Keratinocyte (primary cell): ENCODE measurements around the gene TEX50. TPM values are rescaled to one million over a fixed set of nuclear protein-coding genes. Genes with fewer than 3 reads are reported as not detected.
"Not testable (repeated sequence)": the region's sequence is repeated elsewhere in the genome, so short reads cannot be mapped to it uniquely, and the experiment has no call there.

Source experiments
- DNase-seq: peaks from one replicate; pipeline ENCODE4 v3.0.0-alpha.2; 2011; ENCODE audit warnings: low read depth, missing footprints, low spot score
- FAIRE-seq: peaks from 2 replicates; lab custom pipeline; 2011; peaks lifted over from hg19 to GRCh38; lab: Jason Lieb, UNC
- H2AFZ ChIP-seq: 2 replicates; pipeline ENCODE4 v1.6.0; 2012; ENCODE audit warnings: low read length, control low read depth, inconsistent platforms; ENCODE audit not compliant: control insufficient read depth
- H3K27ac ChIP-seq: 2 replicates; pipeline ENCODE4 v1.5.1; 2011; ENCODE audit warnings: low read length; ENCODE audit not compliant: control insufficient read depth, insufficient read depth
- H3K27me3 ChIP-seq: 3 replicates; pipeline ENCODE4 v1.6.0; 2011; ENCODE audit warnings: low read length; ENCODE audit not compliant: control insufficient read depth, insufficient read depth; ENCODE audit errors: extremely low read depth
- H3K36me3 ChIP-seq, 2 experiments: 2 replicates in 1 of 2; 3 replicates in 1 of 2; pipeline ENCODE4 v1.5.1; 2011; ENCODE audit warnings: low read length in 2 of 2, mild to moderate bottlenecking in 1 of 2; ENCODE audit not compliant: control insufficient read depth in 2 of 2, insufficient read depth in 2 of 2; ENCODE audit errors: extremely low read depth in 1 of 2
- H3K4me1 ChIP-seq: 3 replicates; pipeline ENCODE4 v1.5.1; 2011; ENCODE audit warnings: low read length; ENCODE audit not compliant: control insufficient read depth, insufficient read depth; ENCODE audit errors: extremely low read depth
- H3K4me2 ChIP-seq: 3 replicates; pipeline ENCODE4 v1.6.0; 2011; ENCODE audit warnings: low read depth, low read length; ENCODE audit not compliant: control insufficient read depth, insufficient read depth; ENCODE audit errors: extremely low read depth
- H3K4me3 ChIP-seq, 3 experiments: fragments of 200-600 bp in 1 of 3; sonication (generic) in 1 of 3; 2 replicates in 2 of 3; 3 replicates in 1 of 3; pipeline ENCODE4 v1.5.1; 2011 to 2016; ENCODE audit warnings: low read length in 3 of 3, mild to moderate bottlenecking in 3 of 3, control low read depth in 2 of 3, inconsistent platforms in 1 of 3, low read depth in 1 of 3, mixed read lengths in 1 of 3, mixed run types in 1 of 3, moderate library complexity in 1 of 3; ENCODE audit not compliant: control insufficient read depth in 2 of 3, insufficient read depth in 2 of 3; ENCODE audit errors: extremely low read depth in 1 of 3
- H3K79me2 ChIP-seq: 2 replicates; pipeline ENCODE4 v1.6.0; 2012; ENCODE audit warnings: low read length; ENCODE audit not compliant: control insufficient read depth, insufficient read depth
- H3K9ac ChIP-seq: 3 replicates; pipeline ENCODE4 v1.6.0; 2011; ENCODE audit warnings: low read length; ENCODE audit not compliant: control insufficient read depth, insufficient read depth; ENCODE audit errors: extremely low read depth
- H3K9me1 ChIP-seq: 3 replicates; pipeline ENCODE4 v1.6.0; 2011; ENCODE audit warnings: low read length; ENCODE audit not compliant: control insufficient read depth, insufficient read depth; ENCODE audit errors: extremely low read depth
- H3K9me3 ChIP-seq: 2 replicates; pipeline ENCODE4 v1.5.1; 2012; ENCODE audit warnings: low read depth, low read length; ENCODE audit not compliant: control insufficient read depth
- H4K20me1 ChIP-seq: 3 replicates; pipeline ENCODE4 v1.6.0; 2011; ENCODE audit warnings: low read length; ENCODE audit not compliant: control insufficient read depth, insufficient read depth; ENCODE audit errors: extremely low read depth
- EZH2 ChIP-seq: IDR thresholded peaks from one replicate; pipeline ENCODE4 v1.6.1; 2012; ENCODE audit warnings: inconsistent platforms, mild to moderate bottlenecking, low read length, moderate library complexity
- dilution Hi-C: fragments of 300-500 bp; cut with MboI; formaldehyde crosslinking; loops from one replicate; pipeline ENCODE4 v1.7.0; 2020; ENCODE audit warnings: low sequenced_read_pairs; ENCODE audit not compliant: extremely low pct_ligation_motif_present
- polyA plus RNA-seq, 5 experiments: library from polyadenylated mRNA; depleted of rRNA in 3 of 5; stranded (reverse) in 3 of 5; stranded (forward) in 1 of 5; unstranded in 1 of 5; fragments of >200 nt; gene quantifications; 1 replicate in 1 of 5; 2 replicates in 3 of 5; 3 replicates in 1 of 5; pipeline versions ENCODE4 v1.2.1 to v1.2.3, GENCODE V29; 2011 to 2012; ENCODE audit warnings: missing spikeins in 2 of 5, low read depth in 1 of 5, low replicate concordance in 1 of 5
- TF ChIP-seq, protein P1 (sequence below), 3 experiments: IDR thresholded peaks in 1 of 3; conservative IDR thresholded peaks in 1 of 3; optimal IDR thresholded peaks in 1 of 3; 2 replicates in 2 of 3; 3 replicates in 1 of 3; pipeline versions ENCODE3 to v1.5.1; 2011; ENCODE audit warnings: low read length in 3 of 3, mild to moderate bottlenecking in 3 of 3, moderate library complexity in 2 of 3, control low read depth in 1 of 3, inconsistent platforms in 1 of 3; ENCODE audit not compliant: insufficient read depth in 2 of 3; ENCODE audit errors: extremely low read depth in 1 of 3

Gene TEX50
- polyA plus RNA-seq, 1 donor (not counting 4 experiments of a cell fraction or from before 2014, with no cell fraction given), result not detected

DNA sequence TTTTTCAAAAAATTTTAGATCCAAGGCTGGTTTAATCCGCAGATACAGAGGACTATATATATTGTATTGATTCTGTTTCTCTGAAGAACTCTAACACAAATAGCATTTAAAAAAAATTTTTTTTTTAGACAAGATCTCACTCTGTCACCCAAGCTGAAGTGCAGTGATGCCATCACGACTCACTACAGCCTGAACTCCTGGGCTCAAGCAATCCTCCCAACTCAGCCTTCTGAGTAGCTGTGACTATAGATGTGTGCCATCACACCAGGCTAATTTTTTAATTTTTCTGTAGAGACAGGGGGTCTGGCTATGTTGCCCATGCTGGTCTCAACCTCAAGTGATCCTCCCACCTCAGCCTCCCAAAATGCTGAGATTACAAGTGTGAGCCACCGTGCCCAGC lies 31.5 kb downstream of the TEX50 start:
- Histone ChIP-seq H3K9me3 (no peaks in the 10 kb centered on the region), H3K4me3 (no peak overlapping the region), H3K27ac (no peak overlapping the region), H3K4me2 (no peak overlapping the region), H3K36me3 (no peaks in the 10 kb centered on the region), H3K9me1 (no peaks in the 10 kb centered on the region), H3K79me2 (no peaks in the 10 kb centered on the region), H4K20me1 (no peaks in the 10 kb centered on the region), H3K27me3 (no peaks in the 10 kb centered on the region), H2AFZ (no peak overlapping the region), H3K9ac (no peak overlapping the region), H3K4me1 (peaks cover under 1% of the 10 kb centered on the region)
- dilution Hi-C loops, result no loop called here
- TF ChIP-seq EZH2, result no peak
- TF ChIP-seq, protein P1, sequence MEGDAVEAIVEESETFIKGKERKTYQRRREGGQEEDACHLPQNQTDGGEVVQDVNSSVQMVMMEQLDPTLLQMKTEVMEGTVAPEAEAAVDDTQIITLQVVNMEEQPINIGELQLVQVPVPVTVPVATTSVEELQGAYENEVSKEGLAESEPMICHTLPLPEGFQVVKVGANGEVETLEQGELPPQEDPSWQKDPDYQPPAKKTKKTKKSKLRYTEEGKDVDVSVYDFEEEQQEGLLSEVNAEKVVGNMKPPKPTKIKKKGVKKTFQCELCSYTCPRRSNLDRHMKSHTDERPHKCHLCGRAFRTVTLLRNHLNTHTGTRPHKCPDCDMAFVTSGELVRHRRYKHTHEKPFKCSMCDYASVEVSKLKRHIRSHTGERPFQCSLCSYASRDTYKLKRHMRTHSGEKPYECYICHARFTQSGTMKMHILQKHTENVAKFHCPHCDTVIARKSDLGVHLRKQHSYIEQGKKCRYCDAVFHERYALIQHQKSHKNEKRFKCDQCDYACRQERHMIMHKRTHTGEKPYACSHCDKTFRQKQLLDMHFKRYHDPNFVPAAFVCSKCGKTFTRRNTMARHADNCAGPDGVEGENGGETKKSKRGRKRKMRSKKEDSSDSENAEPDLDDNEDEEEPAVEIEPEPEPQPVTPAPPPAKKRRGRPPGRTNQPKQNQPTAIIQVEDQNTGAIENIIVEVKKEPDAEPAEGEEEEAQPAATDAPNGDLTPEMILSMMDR (optimal IDR thresholded peaks at IDR 0.05 in 1 of 3, IDR thresholded peaks at IDR 0.05 in 1 of 3, conservative IDR thresholded peaks at IDR 0.05 in 1 of 3; ENCODE audit: extremely low read depth in 1 of 3, insufficient read depth in 2 of 3, low read length in 3 of 3), result no peak
- FAIRE-seq, result no peak
- DNase-seq, result no peak

DNA sequence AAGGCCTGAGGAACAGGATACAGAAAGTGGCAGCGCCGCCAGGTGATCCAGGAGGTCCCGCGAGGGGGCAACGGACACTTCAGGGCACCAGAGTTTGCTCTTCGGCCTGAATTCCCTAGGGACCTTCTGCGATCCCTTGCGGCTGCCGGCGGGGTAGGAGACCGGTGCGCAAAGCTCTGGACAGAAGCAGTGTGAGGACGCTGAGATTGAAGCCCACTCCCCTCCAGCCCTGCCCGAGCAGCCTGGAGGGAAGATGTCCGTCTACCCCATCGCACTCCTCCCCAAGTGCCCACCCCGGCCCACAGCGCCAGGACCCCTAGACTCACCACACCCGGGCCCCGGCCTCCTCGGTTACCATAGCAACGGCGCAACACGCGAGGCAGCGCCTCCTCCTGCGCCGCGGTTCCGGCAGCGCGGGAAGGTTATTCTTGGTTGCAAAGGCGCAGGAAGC lies 34.4 kb downstream of the TEX50 start, which contains the start of gene ANKRD45:
Gene ANKRD45 (minus strand): TSS at position 361 of the 451 bp plus-strand sequence. CDS start 10,433 bp downstream, outside the sequence.
- TF ChIP-seq EZH2, result no peak
- TF ChIP-seq, protein P1 (optimal IDR thresholded peaks at IDR 0.05 in 1 of 3, IDR thresholded peaks at IDR 0.05 in 1 of 3, conservative IDR thresholded peaks at IDR 0.05 in 1 of 3; ENCODE audit: extremely low read depth in 1 of 3, insufficient read depth in 2 of 3, low read length in 3 of 3), result peak in 1 of 3 experiments; percentile 0

DNA sequence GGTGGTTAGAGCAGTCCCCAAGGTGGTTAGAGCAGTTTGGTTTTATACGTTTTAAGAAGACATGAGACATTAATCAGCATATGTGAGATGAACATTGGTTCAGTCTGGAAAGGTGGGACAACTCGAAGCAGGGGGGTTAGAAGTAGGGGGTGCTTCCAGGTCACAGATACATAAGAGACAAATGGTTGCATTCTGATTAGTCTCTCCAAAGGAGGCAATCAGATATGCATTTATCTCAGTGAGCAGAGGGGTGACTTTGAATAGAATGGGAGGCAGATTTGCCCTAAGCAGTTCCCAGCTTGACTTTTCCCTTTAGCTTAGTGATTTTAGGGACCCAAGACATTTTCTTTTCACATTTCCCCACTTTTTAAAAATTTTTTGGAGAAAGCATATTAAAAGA lies 39.4 kb downstream of the TEX50 start:
- not testable (repeated sequence) for FAIRE-seq, DNase-seq

More for the DNA sequence above, 34.4 kb downstream of the TEX50 start, which contains the start of gene ANKRD45:
- no peaks in the 10 kb centered on the region for H4K20me1 ChIP-seq
- H3K9me1 ChIP-seq, result no peaks in the 10 kb centered on the region
- no peaks in the 10 kb centered on the region for H3K4me1 ChIP-seq
- no peaks in the 10 kb centered on the region for H3K79me2 ChIP-seq
- peak within 1 kb of the TSS in 2 of 3 experiments; percentile 5 to 16 for H3K4me3 ChIP-seq
- no peak for FAIRE-seq
- peak within 1 kb of the TSS; percentile 66 for H3K4me2 ChIP-seq
- H3K9ac ChIP-seq, result no peak within 1 kb of the TSS
- no peaks in the 10 kb centered on the region for H3K36me3 ChIP-seq
- H3K9me3 ChIP-seq, result no peaks in the 10 kb centered on the region
- H2AFZ ChIP-seq, result peak within 1 kb of the TSS; percentile 42
- no peak for DNase-seq
- H3K27me3 ChIP-seq, result no peaks in the 10 kb centered on the region
- dilution Hi-C loops, result no loop called here
- H3K27ac ChIP-seq, result no peak within 1 kb of the TSS

DNA sequence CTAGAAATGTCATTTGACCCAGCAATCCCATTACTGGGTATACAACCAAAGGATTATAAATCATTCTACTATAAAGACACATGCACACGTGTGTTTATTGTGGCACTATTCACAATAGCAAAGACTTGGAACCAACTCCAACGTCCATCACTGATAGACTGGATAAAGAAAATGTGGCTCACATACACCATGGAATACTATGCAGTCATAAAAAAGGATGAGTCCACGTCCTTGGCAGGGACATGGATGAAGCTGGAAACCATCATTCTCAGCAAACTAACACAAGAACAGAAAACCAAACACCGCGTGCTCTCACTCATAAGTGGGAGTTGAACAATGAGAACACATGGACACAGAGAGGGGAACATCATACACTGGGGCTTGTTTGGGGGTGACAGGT lies 45.0 kb downstream of the TEX50 start:
- H3K27ac ChIP-seq, H3K79me2 ChIP-seq, H3K9me3 ChIP-seq, FAIRE-seq, H4K20me1 ChIP-seq, H3K4me1 ChIP-seq, H2AFZ ChIP-seq, H3K9ac ChIP-seq, H3K9me1 ChIP-seq, DNase-seq, H3K36me3 ChIP-seq, H3K4me3 ChIP-seq, H3K27me3 ChIP-seq, dilution Hi-C loops, H3K4me2 ChIP-seq: not testable (repeated sequence)

More for the DNA sequence above, 39.4 kb downstream of the TEX50 start:
- H2AFZ ChIP-seq, H3K79me2 ChIP-seq, H3K27ac ChIP-seq, H3K9me3 ChIP-seq, H3K9ac ChIP-seq, H3K4me1 ChIP-seq, dilution Hi-C loops, H3K4me3 ChIP-seq, H3K36me3 ChIP-seq, H3K9me1 ChIP-seq, H4K20me1 ChIP-seq, H3K27me3 ChIP-seq, H3K4me2 ChIP-seq: not testable (repeated sequence)
